Loucy (cell line): ENCODE results near the gene RALGPS2.

ENCODE experiments used
- H2AFZ ChIP-seq: fragments of 200-600 bp; sonication (generic); 2 replicates; pipeline ENCODE4 v1.6.0; 2016; ENCODE audit warnings: antibody characterized with exemption, mild to moderate bottlenecking, low read length, moderate library complexity
- H3F3A ChIP-seq: fragments of 200-600 bp; 2 replicates; pipeline ENCODE4 v1.6.0; 2016; ENCODE audit warnings: antibody characterized with exemption, low read depth, mild to moderate bottlenecking
- H3K27me3 ChIP-seq: fragments of 200-600 bp; sonication (generic); 2 replicates; pipeline ENCODE4 v1.6.1; 2014; ENCODE audit warnings: low read length, mild to moderate bottlenecking; ENCODE audit not compliant: insufficient read depth, poor library complexity, severe bottlenecking
- H3K36me3 ChIP-seq: fragments of 200-600 bp; sonication (generic); 2 replicates; pipeline ENCODE4 v1.6.1; 2016; ENCODE audit warnings: low read length; ENCODE audit not compliant: insufficient read depth
- H3K4me1 ChIP-seq: fragments of 200-600 bp; sonication (generic); 2 replicates; pipeline ENCODE4 v1.5.1; 2014; ENCODE audit warnings: low read length, mild to moderate bottlenecking; ENCODE audit not compliant: insufficient read depth, poor library complexity, severe bottlenecking
- H3K4me2 ChIP-seq: fragments of 200-600 bp; sonication (generic); 2 replicates; pipeline ENCODE4 v1.6.0; 2014; ENCODE audit warnings: antibody characterized with exemption, low read length, low read depth, mild to moderate bottlenecking; ENCODE audit not compliant: poor library complexity, severe bottlenecking
- H3K4me3 ChIP-seq: fragments of 200-600 bp; sonication (generic); 2 replicates; pipeline ENCODE4 v1.5.1; 2014; ENCODE audit warnings: low read length, mild to moderate bottlenecking, mixed read lengths; ENCODE audit not compliant: poor library complexity, severe bottlenecking
- H3K79me2 ChIP-seq: fragments of 200-600 bp; sonication (generic); 2 replicates; pipeline ENCODE4 v1.6.1; 2014; ENCODE audit warnings: low read length; ENCODE audit not compliant: insufficient read depth
- H3K9ac ChIP-seq: fragments of 200-600 bp; sonication (generic); 2 replicates; pipeline ENCODE4 v1.6.0; 2014; ENCODE audit warnings: mild to moderate bottlenecking, low read depth, low read length, moderate library complexity; ENCODE audit not compliant: poor library complexity, severe bottlenecking
- H3K9me2 ChIP-seq: fragments of 200-600 bp; sonication (generic); replicated peaks from 2 replicates; pipeline ENCODE4 v1.6.1; 2016; ENCODE audit warnings: low read depth, low read length, mixed read lengths
- H3K9me3 ChIP-seq: fragments of 200-600 bp; sonication (generic); 2 replicates; pipeline ENCODE4 v1.6.1; 2014; ENCODE audit warnings: mild to moderate bottlenecking, antibody characterized with exemption, low read length, low read depth; ENCODE audit not compliant: insufficient read depth
- H4K20me1 ChIP-seq: fragments of 200-600 bp; sonication (generic); 2 replicates; pipeline ENCODE4 v1.6.0; 2014; ENCODE audit warnings: antibody characterized with exemption, low read length, mild to moderate bottlenecking; ENCODE audit not compliant: insufficient read depth, poor library complexity, severe bottlenecking
- EZH2phosphoT487 ChIP-seq: fragments of 200-600 bp; IDR thresholded peaks from 2 replicates; pipeline ENCODE4 v1.6.1; 2018; ENCODE audit warnings: antibody characterized with exemption, mild to moderate bottlenecking, moderate library complexity, borderline replicate concordance
- TF ChIP-seq, protein P1 (sequence below): fragments of 200-600 bp; sonication (generic); conservative IDR thresholded peaks from 2 replicates; pipeline ENCODE4 v1.5.1; 2014; ENCODE audit warnings: mild to moderate bottlenecking, antibody characterized with exemption, low read length

The RALGPS2 gene

DNA sequence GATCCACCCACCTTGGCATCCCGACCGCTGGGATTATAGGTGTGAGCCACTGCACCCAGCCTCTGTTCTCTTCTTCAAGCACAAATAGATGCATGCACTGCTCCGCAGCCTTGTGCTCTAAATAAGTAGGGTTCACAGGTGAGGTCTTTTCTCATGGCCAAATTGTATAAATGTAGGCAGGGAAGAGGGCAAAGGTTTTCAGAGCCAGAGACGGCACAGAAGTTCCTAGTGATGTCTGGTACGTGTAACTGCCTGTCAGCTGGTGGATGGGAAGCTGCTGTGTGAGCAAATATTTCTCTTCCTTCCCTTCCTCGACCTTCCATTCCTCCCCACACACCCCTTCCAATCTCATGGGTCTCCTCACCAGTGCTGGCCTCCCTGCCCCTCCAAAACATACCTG lies 229.9 kb downstream of the RALGPS2 start:
- Histone ChIP-seq H3K9me2 (no peaks in the 10 kb centered on the region), H3K4me2 (no peak overlapping the region), H2AFZ (no peak overlapping the region), H3K9me3 (no peaks in the 10 kb centered on the region), H3K79me2 (no peaks in the 10 kb centered on the region), H3K9ac (no peak overlapping the region), H3K4me3 (no peak overlapping the region), H3K36me3 (no peaks in the 10 kb centered on the region), H3F3A (no peaks in the 10 kb centered on the region), H3K27me3 (no peaks in the 10 kb centered on the region), H3K4me1 (no peaks in the 10 kb centered on the region), H4K20me1 (no peaks in the 10 kb centered on the region)
- TF ChIP-seq EZH2phosphoT487 = no peak

DNA sequence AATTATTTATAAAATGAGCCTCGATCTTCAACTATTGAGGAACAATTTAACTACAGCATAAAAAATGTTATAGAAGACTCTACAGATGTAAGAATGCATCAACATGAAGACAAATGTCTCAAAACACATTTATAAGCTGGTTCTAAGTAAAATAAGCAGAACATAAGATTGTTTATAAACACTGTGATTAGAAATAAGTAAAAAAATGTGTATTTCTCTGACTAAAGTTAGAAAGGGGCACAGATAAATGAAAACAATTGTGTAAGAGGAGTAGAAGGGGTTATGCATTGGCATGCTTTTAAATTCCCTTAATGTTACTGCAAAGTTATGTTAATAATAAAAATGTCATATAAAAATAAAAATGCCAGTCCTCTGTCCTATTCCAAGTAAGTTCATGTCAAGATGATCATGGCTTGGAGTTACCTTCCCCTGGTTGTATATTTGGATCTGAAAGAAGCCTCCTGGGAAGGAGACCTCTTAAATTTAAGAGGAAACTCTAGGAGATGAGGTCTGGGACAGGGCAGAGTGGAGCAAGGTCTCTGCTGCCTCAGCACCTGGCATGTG lies 230.4 kb downstream of the RALGPS2 start:
- H3K9me3 ChIP-seq = no peaks in the 10 kb centered on the region
- no peaks in the 10 kb centered on the region for H4K20me1 ChIP-seq
- no peak overlapping the region for H3K4me3 ChIP-seq
- no peaks in the 10 kb centered on the region for H3K9me2 ChIP-seq
- H3K9ac ChIP-seq = no peak overlapping the region
- no peaks in the 10 kb centered on the region for H3K4me1 ChIP-seq
- no peaks in the 10 kb centered on the region for H3K79me2 ChIP-seq
- H3F3A ChIP-seq = no peaks in the 10 kb centered on the region
- no peak overlapping the region for H3K4me2 ChIP-seq
- no peaks in the 10 kb centered on the region for H3K36me3 ChIP-seq
- H2AFZ ChIP-seq = no peak overlapping the region
- H3K27me3 ChIP-seq = no peaks in the 10 kb centered on the region
- no peak for TF ChIP-seq EZH2phosphoT487
- TF ChIP-seq, protein P1, sequence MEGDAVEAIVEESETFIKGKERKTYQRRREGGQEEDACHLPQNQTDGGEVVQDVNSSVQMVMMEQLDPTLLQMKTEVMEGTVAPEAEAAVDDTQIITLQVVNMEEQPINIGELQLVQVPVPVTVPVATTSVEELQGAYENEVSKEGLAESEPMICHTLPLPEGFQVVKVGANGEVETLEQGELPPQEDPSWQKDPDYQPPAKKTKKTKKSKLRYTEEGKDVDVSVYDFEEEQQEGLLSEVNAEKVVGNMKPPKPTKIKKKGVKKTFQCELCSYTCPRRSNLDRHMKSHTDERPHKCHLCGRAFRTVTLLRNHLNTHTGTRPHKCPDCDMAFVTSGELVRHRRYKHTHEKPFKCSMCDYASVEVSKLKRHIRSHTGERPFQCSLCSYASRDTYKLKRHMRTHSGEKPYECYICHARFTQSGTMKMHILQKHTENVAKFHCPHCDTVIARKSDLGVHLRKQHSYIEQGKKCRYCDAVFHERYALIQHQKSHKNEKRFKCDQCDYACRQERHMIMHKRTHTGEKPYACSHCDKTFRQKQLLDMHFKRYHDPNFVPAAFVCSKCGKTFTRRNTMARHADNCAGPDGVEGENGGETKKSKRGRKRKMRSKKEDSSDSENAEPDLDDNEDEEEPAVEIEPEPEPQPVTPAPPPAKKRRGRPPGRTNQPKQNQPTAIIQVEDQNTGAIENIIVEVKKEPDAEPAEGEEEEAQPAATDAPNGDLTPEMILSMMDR = no peak

- no peak for TF ChIP-seq EZH2phosphoT487
- TF ChIP-seq, protein P1 = no peak
- no peak overlapping the region for H2AFZ ChIP-seq
- H4K20me1 ChIP-seq = no peaks in the 10 kb centered on the region
These were observed 233.4 kb downstream of the RALGPS2 start for GRCh38 chr1:178958491-178958890.

More at GRCh38 chr1:178958491-178958890, 233.4 kb downstream of the RALGPS2 start:
- Histone ChIP-seq H3K9ac (no peak overlapping the region), H3K79me2 (no peaks in the 10 kb centered on the region), H3K36me3 (no peaks in the 10 kb centered on the region), H3K4me1 (no peaks in the 10 kb centered on the region), H3K9me2 (no peaks in the 10 kb centered on the region), H3K4me3 (no peak overlapping the region), H3K4me2 (no peak overlapping the region), H3K27me3 (no peaks in the 10 kb centered on the region), H3F3A (no peaks in the 10 kb centered on the region), H3K9me3 (no peaks in the 10 kb centered on the region)
